Panc1 (cell line): ENCODE measurements around the gene P2RX1. TPM values are rescaled to one million over a fixed set of nuclear protein-coding genes. Genes with fewer than 3 reads are reported as not detected.

Source experiments
- ATAC-seq: fragments of 200-7000 bp; cut with Tn5 transposase; 2 replicates; pipeline ENCODE4 v1.9.1; 2020; ENCODE audit warnings: mild to moderate bottlenecking, moderate library complexity
- BruUV-seq: library from RNA; stranded (reverse); fragments of 400-500 nt; replicated peaks from 2 replicates; lab custom pipeline; 2021; lab: Mats Ljungman, UMichigan
- CTCF ChIA-PET: fragments of 300-600 bp; sonication (Branson Sonifier 250); formaldehyde crosslinking; loops from one replicate; lab custom pipeline; 2022; ENCODE audit warnings: antibody characterized with exemption; lab: Charles Lee
- POLR2A ChIA-PET: fragments of 300-600 bp; sonication (Branson Sonifier 250); formaldehyde crosslinking; loops from one replicate; lab custom pipeline; 2022; ENCODE audit warnings: antibody characterized with exemption; lab: Charles Lee
- DNase-seq: peaks from one replicate; pipeline ENCODE4 v3.0.0-alpha.2; 2010; ENCODE audit warnings: low read depth, low spot score
- H3K27ac ChIP-seq: 2 replicates; pipeline ENCODE4 v1.5.1; 2011; ENCODE audit warnings: mild to moderate bottlenecking, low read length, inconsistent platforms
- H3K27me3 ChIP-seq: fragments of 200-500 bp; sonication (Bioruptor generic); 2 replicates; pipeline ENCODE4 v1.6.0; 2014; ENCODE audit warnings: low read length, inconsistent platforms; ENCODE audit not compliant: control insufficient read depth, insufficient read depth
- H3K36me3 ChIP-seq: fragments of 200-500 bp; sonication (Bioruptor generic); 2 replicates; pipeline ENCODE4 v1.5.1; 2014; ENCODE audit warnings: inconsistent platforms, mild to moderate bottlenecking, low read length, moderate library complexity; ENCODE audit not compliant: control insufficient read depth, insufficient read depth
- H3K4me1 ChIP-seq: 2 replicates; pipeline ENCODE4 v1.5.1; 2011; ENCODE audit warnings: inconsistent platforms, mild to moderate bottlenecking, low read length, moderate library complexity; ENCODE audit not compliant: control insufficient read depth, insufficient read depth
- H3K4me3 ChIP-seq, 2 experiments: 2 replicates each; pipeline ENCODE4 v1.5.1; 2011 to 2012; ENCODE audit warnings: low read depth in 2 of 2, low read length in 2 of 2, mild to moderate bottlenecking in 2 of 2, inconsistent platforms in 1 of 2, moderate library complexity in 1 of 2
- H3K9me3 ChIP-seq: fragments of 200-500 bp; sonication (Bioruptor generic); 2 replicates; pipeline ENCODE4 v1.5.1; 2014; ENCODE audit warnings: low read depth, mild to moderate bottlenecking, inconsistent platforms, low read length, moderate library complexity; ENCODE audit not compliant: control insufficient read depth, insufficient read depth
- POLR2AphosphoS5 ChIP-seq: IDR thresholded peaks from 2 replicates; pipeline ENCODE4 v1.6.1; 2012; ENCODE audit warnings: mild to moderate bottlenecking, low read depth, low read length, moderate library complexity
- REST ChIP-seq, 2 experiments: IDR thresholded peaks; 2 replicates each; pipeline ENCODE4 v1.6.1; 2011 to 2012; ENCODE audit warnings: low read depth in 2 of 2, control low read depth in 1 of 2, low read length in 1 of 2, mild to moderate bottlenecking in 1 of 2, moderate library complexity in 1 of 2; ENCODE audit not compliant: insufficient read depth in 1 of 2
- SIN3A ChIP-seq: IDR thresholded peaks from 2 replicates; pipeline ENCODE4 v1.6.1; 2012; ENCODE audit warnings: low read depth, mild to moderate bottlenecking, low read length, moderate library complexity, borderline replicate concordance; ENCODE audit not compliant: insufficient read depth
- TCF7L2 ChIP-seq: IDR thresholded peaks from 2 replicates; pipeline ENCODE4 v1.6.1; 2011; ENCODE audit warnings: mild to moderate bottlenecking, low read depth, low read length, inconsistent platforms
- in situ Hi-C: cut with HindIII; loops from 2 replicates; pipeline ENCODE4 v1.10.0; 2016; ENCODE audit warnings: low sequenced_read_pairs, low pct_unique_long_range_greater_than_20kb
- intact Hi-C: fragments of 100-400 bp; cut with micrococcal nuclease; formaldehyde crosslinking; loops from one replicate; pipeline ENCODE4 v1.10.0; 2022; ENCODE audit not compliant: unreplicated experiment
- total RNA-seq: library from RNA; stranded (reverse); gene quantifications from one replicate; pipeline ENCODE4 v1.2.1, GENCODE V29; 2021; ENCODE audit not compliant: unreplicated experiment
- TF ChIP-seq, protein P1 (sequence below): fragments of 450-650 bp; IDR thresholded peaks from 2 replicates; pipeline ENCODE4 v1.5.1; 2017; ENCODE audit warnings: mild to moderate bottlenecking

P2RX1 gene
- total RNA-seq, 1 experiment from 2014 or later = not detected

GRCh38 chr17:3914312-3914670 lies 2.0 kb downstream of the P2RX1 start:
- DNase-seq = no peak
- in situ Hi-C loops = no loop called here
- Histone ChIP-seq H3K27ac (no peak overlapping the region), H3K4me1 (no peaks in the 10 kb centered on the region; the same call in 1 of the 2 replicates), H3K27me3 (no peaks in the 10 kb centered on the region), H3K36me3 (no peaks in the 10 kb centered on the region), H3K9me3 (no peaks in the 10 kb centered on the region), H3K4me3 (no peak overlapping the region)
- ChIA-PET CTCF (interaction anchor here (0.5 to 0.6 kb wide), 2 partner anchors 10 to 20 kb away, joined by 5 to 6 read pairs; no protein-coding TSS in a partner anchor), POLR2A (no interaction called here)
- ATAC-seq = no peak
- TF ChIP-seq POLR2AphosphoS5 (no peak), TCF7L2 (no peak), SIN3A (no peak), REST (IDR thresholded peaks at IDR 0.05; ENCODE audit: insufficient read depth in 1 of 2, low read depth in 2 of 2, low read length in 1 of 2) (no peak)
- TF ChIP-seq, protein P1, sequence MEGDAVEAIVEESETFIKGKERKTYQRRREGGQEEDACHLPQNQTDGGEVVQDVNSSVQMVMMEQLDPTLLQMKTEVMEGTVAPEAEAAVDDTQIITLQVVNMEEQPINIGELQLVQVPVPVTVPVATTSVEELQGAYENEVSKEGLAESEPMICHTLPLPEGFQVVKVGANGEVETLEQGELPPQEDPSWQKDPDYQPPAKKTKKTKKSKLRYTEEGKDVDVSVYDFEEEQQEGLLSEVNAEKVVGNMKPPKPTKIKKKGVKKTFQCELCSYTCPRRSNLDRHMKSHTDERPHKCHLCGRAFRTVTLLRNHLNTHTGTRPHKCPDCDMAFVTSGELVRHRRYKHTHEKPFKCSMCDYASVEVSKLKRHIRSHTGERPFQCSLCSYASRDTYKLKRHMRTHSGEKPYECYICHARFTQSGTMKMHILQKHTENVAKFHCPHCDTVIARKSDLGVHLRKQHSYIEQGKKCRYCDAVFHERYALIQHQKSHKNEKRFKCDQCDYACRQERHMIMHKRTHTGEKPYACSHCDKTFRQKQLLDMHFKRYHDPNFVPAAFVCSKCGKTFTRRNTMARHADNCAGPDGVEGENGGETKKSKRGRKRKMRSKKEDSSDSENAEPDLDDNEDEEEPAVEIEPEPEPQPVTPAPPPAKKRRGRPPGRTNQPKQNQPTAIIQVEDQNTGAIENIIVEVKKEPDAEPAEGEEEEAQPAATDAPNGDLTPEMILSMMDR = no peak
- no TSS peak for BruUV-seq
- intact Hi-C loops = no loop called here

DNA sequence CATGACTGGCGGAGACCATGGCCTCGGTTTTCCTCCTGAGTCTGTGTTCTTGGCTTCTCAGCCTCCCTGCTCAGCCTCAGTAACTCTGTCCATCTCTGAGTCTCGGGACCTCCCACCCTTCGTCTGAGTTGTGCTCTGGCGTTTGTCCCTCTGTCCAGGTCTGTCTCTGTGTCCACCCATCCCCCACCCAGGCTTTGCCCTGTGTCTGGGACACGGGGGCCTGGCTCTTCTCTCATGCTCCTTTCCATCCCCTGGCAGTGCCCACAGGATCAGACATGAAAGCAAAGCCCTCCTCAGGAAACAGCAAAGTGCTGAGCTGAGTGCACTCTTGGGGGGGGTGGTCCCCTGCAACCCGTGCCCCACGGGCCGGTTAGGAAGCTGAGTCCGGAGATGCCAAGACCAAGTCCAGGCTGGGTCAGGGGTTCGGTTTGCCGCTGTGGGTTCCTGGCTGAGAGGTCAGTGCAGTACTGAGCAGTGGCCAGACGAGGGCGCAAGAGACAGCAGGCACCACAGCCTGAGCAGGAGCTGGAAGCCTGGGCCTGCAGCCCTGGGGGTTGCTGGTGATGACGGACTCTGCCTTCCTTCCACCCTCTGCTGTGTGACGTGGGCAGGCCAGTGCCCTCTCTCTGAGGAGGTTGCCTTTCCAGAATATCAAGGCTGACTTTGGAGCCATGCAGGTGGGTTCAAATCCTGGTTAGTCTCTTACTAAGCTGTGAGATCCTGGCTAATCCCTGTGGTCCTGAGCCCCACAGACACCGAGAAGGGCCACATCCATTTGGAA lies 2.5 kb downstream of the P2RX1 start:
- in situ Hi-C loops (no loop called here), intact Hi-C loops (no loop called here)
- no peaks in the 10 kb centered on the region for H3K36me3 ChIP-seq
- H3K27me3 ChIP-seq = no peaks in the 10 kb centered on the region
- H3K4me1 ChIP-seq = no peaks in the 10 kb centered on the region; the same call in 1 of the 2 replicates
- H3K27ac ChIP-seq = no peak overlapping the region
- no TSS peak for BruUV-seq
- ATAC-seq (peak; percentile 89), DNase-seq (no peak)
- H3K9me3 ChIP-seq = no peaks in the 10 kb centered on the region
- ChIA-PET CTCF (interaction anchor here (0.5 to 0.6 kb wide), 4 partner anchors 9 to 230 kb away, joined by 3 to 6 read pairs (median 5); no protein-coding TSS in a partner anchor), POLR2A (no interaction called here)
- TF ChIP-seq POLR2AphosphoS5 (no peak), REST (IDR thresholded peaks at IDR 0.05; ENCODE audit: insufficient read depth in 1 of 2, low read depth in 2 of 2, low read length in 1 of 2) (0 out of 4 replicates have a peak, but pooled peaks of 1 of the 2 experiments have one; percentile 29)
- TF ChIP-seq, protein P1 = peak; percentile 97
- no peak overlapping the region for H3K4me3 ChIP-seq
